K562 (cell line): Measurements from ENCODE around the gene RCL1. TPM values are rescaled to one million over a fixed set of nuclear protein-coding genes. Genes with fewer than 3 reads are reported as not detected.

Experiments used
- BCLAF1 ChIP-seq, 2 experiments: fragments of 450-650 bp in 1 of 2; IDR thresholded peaks; 2 replicates each; pipeline ENCODE4 v1.6.1; 2011 to 2017; ENCODE audit warnings: low read depth in 2 of 2, antibody characterized with exemption in 1 of 2, borderline replicate concordance in 1 of 2, low read length in 1 of 2, mild to moderate bottlenecking in 1 of 2, mixed read lengths in 1 of 2; ENCODE audit not compliant: control insufficient read depth in 1 of 2
- HSF4 ChIP-seq: fragments of 250-450 bp; sonication (Bioruptor Pico); IDR thresholded peaks from 2 replicates; pipeline ENCODE4 v2.1.2; 2022; ENCODE audit warnings: mild to moderate bottlenecking, moderate library complexity, borderline replicate concordance
- MAZ ChIP-seq, 2 experiments: fragments of 450-650 bp in 1 of 2; sonication (generic) in 1 of 2; formaldehyde crosslinking; IDR thresholded peaks in 1 of 2; conservative IDR thresholded peaks in 1 of 2; 2 replicates each; pipeline versions ENCODE4 v1.4.0 to v1.5.0; 2020; ENCODE audit warnings: mild to moderate bottlenecking in 1 of 2, missing genetic modification reagents in 1 of 2
- NCOA2 ChIP-seq, 2 experiments: fragments of 450-650 bp; IDR thresholded peaks; 2 replicates each; pipeline ENCODE4 v1.6.1; 2018; ENCODE audit warnings: mild to moderate bottlenecking in 2 of 2, moderate library complexity in 1 of 2; ENCODE audit not compliant: partially characterized antibody in 2 of 2
- NR3C1 ChIP-seq: sonication (generic); formaldehyde crosslinking; IDR thresholded peaks from 2 replicates; pipeline ENCODE4 v1.8.1; 2022; ENCODE audit warnings: missing genetic modification reagents
- SAFB ChIP-seq: fragments of 200-400 bp; formaldehyde crosslinking; IDR thresholded peaks from 2 replicates; pipeline ENCODE4 v1.6.1; 2017; ENCODE audit warnings: low read depth, low read length, borderline replicate concordance
- ZNF384 ChIP-seq: IDR thresholded peaks from 2 replicates; pipeline ENCODE4 v1.6.1; 2012; ENCODE audit warnings: low read depth, low read length, improper control_type of control experiment
- polyA plus RNA-seq, 8 experiments: library from polyadenylated mRNA; depleted of rRNA in 4 of 8; stranded (reverse) in 5 of 8; unstranded in 3 of 8; fragments of >200 nt; fragmentation: Nextera tagmentation in 2 of 8; fragmentation: Illumina TruSeq in 1 of 8; extraction: Ambion mirVana in 2 of 8; extraction: Trizol in 1 of 8; gene quantifications; 2 replicates each; pipeline versions ENCODE4 v1.2.1 to v1.2.3, GENCODE V29; 2011 to 2014; ENCODE audit warnings: inconsistent platforms in 1 of 8, missing spikeins in 1 of 8
- total RNA-seq, 7 experiments: library from RNA; depleted of rRNA in 6 of 7; stranded (reverse); fragments of >200 nt in 6 of 7; fragmentation: Illumina TruSeq in 2 of 7; extraction: Trizol in 2 of 7; gene quantifications; 2 replicates each; pipeline versions ENCODE4 v1.2.1 to v1.2.3, GENCODE V29; 2011 to 2021; ENCODE audit warnings: low replicate concordance in 1 of 7
- TF ChIP-seq, protein P1 (sequence below), 2 experiments: fragments of 450-650 bp in 1 of 2; sonication (generic) in 1 of 2; formaldehyde crosslinking in 1 of 2; IDR thresholded peaks; 2 replicates each; pipeline versions ENCODE4 v1.7.1 to v1.9.0; 2016 to 2022; ENCODE audit warnings: inconsistent platforms in 1 of 2, mild to moderate bottlenecking in 1 of 2, missing genetic modification reagents in 1 of 2
- TF ChIP-seq, protein P2 (sequence below): fragments of 250-450 bp; sonication (Bioruptor Pico); IDR thresholded peaks from 2 replicates; pipeline ENCODE4 v1.4.0; 2020; ENCODE audit warnings: mild to moderate bottlenecking, moderate library complexity

The RCL1 gene
- total and polyA plus RNA-seq, 9 of the 15 experiments (the other 6 are each of a cell fraction or from before 2014, with no cell fraction given): 24.0 to 67.7 (median 38.6) TPM

- TF ChIP-seq ZNF384: no peak
- no peak for TF ChIP-seq NR3C1 (CRISPR knock-in tag)
- TF ChIP-seq NCOA2 (IDR thresholded peaks at IDR 0.05; ENCODE audit: partially characterized antibody in 2 of 2): no peak
- TF ChIP-seq, protein P1, sequence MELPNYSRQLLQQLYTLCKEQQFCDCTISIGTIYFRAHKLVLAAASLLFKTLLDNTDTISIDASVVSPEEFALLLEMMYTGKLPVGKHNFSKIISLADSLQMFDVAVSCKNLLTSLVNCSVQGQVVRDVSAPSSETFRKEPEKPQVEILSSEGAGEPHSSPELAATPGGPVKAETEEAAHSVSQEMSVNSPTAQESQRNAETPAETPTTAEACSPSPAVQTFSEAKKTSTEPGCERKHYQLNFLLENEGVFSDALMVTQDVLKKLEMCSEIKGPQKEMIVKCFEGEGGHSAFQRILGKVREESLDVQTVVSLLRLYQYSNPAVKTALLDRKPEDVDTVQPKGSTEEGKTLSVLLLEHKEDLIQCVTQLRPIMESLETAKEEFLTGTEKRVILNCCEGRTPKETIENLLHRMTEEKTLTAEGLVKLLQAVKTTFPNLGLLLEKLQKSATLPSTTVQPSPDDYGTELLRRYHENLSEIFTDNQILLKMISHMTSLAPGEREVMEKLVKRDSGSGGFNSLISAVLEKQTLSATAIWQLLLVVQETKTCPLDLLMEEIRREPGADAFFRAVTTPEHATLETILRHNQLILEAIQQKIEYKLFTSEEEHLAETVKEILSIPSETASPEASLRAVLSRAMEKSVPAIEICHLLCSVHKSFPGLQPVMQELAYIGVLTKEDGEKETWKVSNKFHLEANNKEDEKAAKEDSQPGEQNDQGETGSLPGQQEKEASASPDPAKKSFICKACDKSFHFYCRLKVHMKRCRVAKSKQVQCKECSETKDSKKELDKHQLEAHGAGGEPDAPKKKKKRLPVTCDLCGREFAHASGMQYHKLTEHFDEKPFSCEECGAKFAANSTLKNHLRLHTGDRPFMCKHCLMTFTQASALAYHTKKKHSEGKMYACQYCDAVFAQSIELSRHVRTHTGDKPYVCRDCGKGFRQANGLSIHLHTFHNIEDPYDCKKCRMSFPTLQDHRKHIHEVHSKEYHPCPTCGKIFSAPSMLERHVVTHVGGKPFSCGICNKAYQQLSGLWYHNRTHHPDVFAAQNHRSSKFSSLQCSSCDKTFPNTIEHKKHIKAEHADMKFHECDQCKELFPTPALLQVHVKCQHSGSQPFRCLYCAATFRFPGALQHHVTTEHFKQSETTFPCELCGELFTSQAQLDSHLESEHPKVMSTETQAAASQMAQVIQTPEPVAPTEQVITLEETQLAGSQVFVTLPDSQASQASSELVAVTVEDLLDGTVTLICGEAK (IDR thresholded peaks at IDR 0.05): no peak
- TF ChIP-seq, protein P1 (CRISPR knock-in tag; IDR thresholded peaks at IDR 0.05): no peak
- TF ChIP-seq SAFB: no peak
- no peak for TF ChIP-seq HSF4 (CRISPR knock-in tag)
- no peak for TF ChIP-seq BCLAF1 (IDR thresholded peaks at IDR 0.05; ENCODE audit: borderline replicate concordance in 1 of 2, control insufficient read depth in 1 of 2, low read depth in 2 of 2, low read length in 1 of 2)
- no peak for TF ChIP-seq MAZ (CRISPR knock-in tag; conservative IDR thresholded peaks at IDR 0.05 in 1 of 2, IDR thresholded peaks at IDR 0.05 in 1 of 2)
- TF ChIP-seq, protein P2, sequence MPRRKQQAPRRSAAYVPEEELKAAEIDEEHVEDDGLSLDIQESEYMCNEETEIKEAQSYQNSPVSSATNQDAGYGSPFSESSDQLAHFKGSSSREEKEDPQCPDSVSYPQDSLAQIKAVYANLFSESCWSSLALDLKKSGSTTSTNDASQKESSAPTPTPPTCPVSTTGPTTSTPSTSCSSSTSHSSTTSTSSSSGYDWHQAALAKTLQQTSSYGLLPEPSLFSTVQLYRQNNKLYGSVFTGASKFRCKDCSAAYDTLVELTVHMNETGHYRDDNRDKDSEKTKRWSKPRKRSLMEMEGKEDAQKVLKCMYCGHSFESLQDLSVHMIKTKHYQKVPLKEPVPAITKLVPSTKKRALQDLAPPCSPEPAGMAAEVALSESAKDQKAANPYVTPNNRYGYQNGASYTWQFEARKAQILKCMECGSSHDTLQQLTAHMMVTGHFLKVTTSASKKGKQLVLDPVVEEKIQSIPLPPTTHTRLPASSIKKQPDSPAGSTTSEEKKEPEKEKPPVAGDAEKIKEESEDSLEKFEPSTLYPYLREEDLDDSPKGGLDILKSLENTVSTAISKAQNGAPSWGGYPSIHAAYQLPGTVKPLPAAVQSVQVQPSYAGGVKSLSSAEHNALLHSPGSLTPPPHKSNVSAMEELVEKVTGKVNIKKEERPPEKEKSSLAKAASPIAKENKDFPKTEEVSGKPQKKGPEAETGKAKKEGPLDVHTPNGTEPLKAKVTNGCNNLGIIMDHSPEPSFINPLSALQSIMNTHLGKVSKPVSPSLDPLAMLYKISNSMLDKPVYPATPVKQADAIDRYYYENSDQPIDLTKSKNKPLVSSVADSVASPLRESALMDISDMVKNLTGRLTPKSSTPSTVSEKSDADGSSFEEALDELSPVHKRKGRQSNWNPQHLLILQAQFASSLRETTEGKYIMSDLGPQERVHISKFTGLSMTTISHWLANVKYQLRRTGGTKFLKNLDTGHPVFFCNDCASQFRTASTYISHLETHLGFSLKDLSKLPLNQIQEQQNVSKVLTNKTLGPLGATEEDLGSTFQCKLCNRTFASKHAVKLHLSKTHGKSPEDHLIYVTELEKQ (CRISPR knock-in tag): no peak
These were observed 4.0 kb upstream of the RCL1 start (continued) for GRCh38 chr9:4788703-4789102.
